GM18498 (cell line): Measurements from ENCODE around the gene CHID1.

Experiments used
- ATAC-seq: cut with Tn5 transposase; IDR thresholded peaks from one replicate; pipeline ENCODE4 v1.9.1; 2021; ENCODE audit warnings: mild to moderate bottlenecking, moderate library complexity; ENCODE audit not compliant: unreplicated experiment

Gene CHID1

DNA sequence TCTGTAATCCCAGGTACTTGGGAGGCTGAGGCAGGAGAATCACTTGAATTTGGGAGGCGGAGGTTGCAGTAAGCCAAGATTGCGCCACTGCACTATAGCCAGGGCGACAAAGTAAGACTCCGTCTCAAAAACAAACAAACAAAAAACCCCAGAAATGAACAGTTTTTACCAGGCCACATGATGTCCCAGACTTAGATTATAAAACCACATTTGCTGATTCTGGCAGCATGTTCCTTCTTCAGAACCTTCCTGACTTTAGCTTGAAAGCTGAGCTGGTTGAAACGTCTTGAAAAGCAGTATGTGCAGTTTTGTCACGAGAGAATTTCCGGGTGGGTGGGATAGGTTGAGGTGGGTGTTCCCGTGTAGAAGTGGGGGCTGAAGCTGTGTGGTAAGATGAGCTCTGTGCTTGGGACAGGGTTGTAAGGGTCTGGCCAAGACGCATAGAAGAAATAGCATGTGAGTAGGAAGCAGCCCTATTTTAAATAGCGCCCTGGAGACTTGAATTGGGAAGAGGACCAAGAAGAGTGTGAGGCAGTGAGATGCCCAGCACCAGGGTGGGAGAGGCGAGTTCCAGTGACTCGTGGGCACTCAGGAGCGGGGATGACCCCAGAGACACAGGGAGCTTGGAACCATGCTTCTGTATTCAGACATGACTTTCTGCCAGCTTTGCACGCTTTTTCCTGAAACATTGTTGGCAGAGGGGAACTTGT lies 22.7 kb upstream of the CHID1 start:
- no peak for ATAC-seq

- ATAC-seq, result no peak
Observed at GRCh38 chr11:932435-932834, 21.8 kb upstream of the CHID1 start.

DNA sequence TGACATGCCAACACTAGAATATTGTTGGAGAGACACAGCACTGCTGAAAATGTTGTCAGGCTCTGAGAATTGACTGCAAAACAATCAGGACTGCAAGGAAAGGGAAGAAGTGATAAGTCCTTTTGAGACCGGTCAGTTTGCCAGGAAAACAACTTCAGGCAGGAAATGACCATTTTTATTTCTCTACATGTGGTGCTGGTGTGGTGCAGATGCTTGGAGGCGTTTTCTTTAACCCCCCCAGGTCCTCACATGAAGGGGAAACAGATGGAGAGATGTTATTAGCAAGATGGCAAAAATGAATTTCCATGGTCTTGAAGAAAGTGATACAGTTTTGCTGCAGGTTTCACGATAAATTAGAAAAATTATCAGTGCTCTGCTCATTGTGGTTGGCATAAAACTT lies 20.8 kb upstream of the CHID1 start:
- ATAC-seq, result no peak

DNA sequence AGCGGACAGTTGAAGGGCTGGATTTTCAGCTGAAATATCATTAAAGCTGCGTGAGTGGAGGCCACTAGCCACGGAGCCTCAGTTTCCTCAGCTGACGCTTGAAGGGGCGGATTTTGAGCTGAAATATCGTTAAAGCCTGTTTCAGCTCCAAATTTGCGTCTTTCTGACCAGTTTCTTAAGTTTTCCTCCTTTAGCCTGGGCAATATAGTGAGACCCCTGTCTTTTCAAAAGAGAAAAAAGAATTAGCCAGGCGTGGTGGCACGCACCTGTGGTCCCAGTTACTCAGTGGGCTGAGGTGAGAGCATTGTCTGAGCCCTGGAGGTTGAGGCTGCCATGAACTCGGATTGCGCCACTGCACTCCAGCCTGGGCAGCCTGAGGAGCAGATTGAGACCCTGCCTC lies 18.8 kb upstream of the CHID1 start:
- no peak for ATAC-seq

DNA sequence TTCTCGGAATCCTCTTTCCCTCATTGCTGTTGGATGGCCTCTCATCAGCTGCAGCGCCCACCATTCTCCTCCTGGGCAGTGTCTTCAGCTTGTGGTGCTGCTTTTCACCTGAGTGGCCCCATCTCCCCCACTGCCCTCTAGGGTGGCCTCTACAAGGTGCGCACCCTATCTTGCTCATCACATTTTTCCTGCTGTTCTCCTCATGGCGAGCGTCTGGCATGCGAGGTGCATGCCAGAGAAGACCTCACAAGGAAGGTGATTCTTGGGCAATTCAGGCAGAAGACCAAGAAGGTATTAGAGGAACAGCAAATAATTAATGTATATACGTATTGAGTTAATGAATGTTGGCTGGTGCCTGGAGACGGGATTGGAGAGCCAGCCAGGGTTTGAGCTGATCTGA lies 18.2 kb upstream of the CHID1 start:
- ATAC-seq, result no peak

DNA sequence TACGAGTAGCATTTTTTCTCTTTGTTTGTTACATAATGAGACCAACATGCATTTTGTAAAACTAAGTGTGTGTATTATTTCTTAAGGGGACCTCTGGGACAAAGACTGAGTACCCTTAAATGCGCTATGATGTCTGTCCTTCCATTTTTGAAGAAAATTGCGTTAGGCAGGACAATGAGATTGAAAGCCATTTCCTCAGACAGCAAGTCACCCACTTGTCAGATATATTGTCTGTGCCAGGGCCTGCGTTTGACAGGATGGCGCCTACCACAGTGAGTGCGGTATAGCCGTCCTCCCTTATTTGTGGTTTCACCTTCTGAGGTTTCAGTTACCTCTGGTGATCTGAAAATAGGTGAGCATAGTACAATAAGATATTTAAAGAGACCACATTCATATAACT lies 17.3 kb upstream of the CHID1 start:
- ATAC-seq, result no peak

DNA sequence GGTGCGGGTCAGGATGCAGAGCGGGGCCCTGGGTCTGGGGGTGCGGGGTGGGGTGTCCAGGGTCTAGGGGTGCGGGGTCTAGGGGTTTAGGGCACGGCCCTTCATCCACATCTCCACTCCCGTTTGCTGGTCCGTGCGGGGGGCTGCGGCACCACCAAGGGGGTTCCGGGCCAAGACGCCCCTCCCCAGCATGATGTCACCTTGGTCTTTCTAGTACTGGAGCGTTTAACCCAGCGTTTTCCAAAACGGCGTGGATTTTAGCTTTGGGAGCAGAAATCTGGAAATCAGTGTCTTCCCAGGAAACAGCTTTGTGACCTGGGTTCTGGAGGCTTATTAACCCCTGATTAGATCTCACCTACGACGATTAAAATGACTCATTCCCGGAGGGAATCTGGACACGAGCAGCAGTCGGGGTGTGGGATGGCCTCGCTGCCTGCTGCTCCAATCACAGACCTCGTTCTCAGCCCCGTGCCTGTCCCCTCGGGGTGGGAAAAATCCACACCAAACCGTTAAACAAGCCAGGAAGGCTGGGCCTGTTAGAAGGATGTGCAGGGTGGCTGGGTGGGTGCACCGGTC lies 15.8 kb upstream of the CHID1 start:
- ATAC-seq, result no peak

- ATAC-seq, result peak; percentile 79
Observed at GRCh38 chr11:925496-926301, 15.1 kb upstream of the CHID1 start, which contains the start of gene AP2A2. AP2A2 (plus strand) TSS chr11:925870; CDS start chr11:926022, 152 bp downstream.

DNA sequence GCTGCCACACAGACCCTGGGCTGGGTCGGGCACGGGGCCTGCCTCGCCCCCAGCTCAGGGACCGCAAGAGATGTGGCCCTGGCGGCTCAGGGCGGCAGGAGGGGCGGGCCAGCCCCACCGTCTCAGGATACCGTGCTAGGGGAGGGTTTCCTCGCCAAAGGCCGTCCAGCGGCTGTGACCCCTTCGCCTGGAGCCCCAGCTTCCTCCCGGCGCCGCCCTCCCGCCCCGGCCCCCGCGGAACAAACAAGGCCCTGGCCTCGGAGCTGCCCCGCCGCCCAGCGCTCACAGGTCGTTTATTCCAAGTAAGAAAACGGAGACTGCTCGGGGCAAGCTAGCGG lies 14.5 kb upstream of the CHID1 start:
- ATAC-seq, result no peak

GRCh38 chr11:924406-925157 lies 14.0 kb upstream of the CHID1 start:
- ATAC-seq, result no peak

DNA sequence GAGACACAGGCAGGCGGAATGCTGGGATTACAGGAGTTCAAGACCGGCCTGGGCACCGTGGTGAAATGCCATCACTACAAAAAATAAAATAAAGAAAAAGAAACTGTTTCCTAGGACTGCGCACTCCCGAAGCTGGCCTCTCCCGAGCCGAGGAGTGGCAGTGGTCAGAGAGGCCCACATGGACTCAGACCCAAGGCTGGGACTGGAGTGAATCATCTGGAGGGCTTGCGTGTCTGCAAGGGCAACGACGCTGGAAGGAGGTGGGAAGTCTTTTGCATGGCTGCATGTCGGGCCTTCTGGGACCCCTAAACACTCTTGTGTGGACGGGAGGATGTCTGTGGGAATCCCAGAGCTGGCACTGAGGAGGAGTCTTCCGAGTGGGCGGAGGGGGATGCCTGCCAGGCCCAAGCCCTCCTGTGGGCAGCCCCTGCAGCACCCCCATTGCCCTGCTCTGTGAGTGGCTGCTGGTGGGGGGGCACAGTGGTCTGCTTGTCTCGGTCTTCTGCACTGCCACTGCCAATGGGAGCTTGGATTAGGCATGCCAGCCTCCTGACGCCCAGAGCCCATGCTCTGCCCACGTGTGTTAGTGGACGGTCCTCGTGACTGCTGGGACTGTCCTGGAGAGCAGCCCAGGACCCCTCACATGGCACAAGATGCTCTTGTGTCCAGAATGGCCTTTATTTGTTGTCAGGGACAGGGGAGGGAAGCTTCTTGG lies 13.2 kb upstream of the CHID1 start:
- ATAC-seq, result no peak

- ATAC-seq, result no peak
Observed at GRCh38 chr11:921921-922678, 11.5 kb upstream of the CHID1 start.

DNA sequence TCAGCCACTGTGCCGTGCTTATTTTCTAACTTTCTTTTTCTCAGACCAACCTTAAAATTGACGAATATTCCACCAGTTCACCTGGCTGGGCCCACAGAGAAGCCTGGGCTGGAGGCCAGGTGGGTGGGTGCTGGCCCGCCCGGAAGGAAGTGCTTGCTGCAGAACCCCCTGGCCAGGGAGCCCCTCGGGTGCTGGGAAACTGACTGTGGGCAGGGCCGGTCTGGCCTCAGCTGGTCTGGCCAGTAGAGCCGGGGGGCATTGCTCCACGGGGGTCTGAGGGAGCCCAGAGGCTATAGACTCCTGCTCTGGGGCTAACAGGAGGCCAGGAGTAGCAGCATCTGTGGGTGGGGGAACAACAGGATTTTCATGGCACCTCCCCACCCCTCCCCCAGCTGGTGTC lies 6.8 kb upstream of the CHID1 start:
- ATAC-seq, result no peak

GRCh38 chr11:914747-915501 lies 4.3 kb upstream of the CHID1 start:
- ATAC-seq, result no peak

DNA sequence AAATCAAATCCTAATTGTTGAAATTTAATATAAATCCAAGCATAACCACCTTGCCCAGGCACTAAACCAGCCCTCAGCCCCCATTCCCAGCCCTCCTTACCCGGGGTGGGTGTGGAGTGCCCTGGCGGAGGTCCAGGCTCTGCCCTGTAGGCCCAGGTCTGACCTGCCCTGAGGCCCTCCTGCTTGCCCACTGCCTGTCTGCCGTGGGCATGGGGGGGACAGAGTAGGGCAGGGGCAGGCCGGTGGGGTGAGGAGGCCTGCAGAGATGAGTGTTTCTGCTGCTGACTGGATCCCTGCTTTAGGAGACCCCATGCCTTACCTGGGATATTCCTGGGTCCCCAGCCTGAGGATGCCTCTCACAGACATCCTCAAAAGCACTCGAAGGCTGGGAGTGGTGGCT lies 3.6 kb upstream of the CHID1 start:
- ATAC-seq, result no peak

- ATAC-seq, result no peak
Observed at GRCh38 chr11:913043-913442, 2.4 kb upstream of the CHID1 start.

DNA sequence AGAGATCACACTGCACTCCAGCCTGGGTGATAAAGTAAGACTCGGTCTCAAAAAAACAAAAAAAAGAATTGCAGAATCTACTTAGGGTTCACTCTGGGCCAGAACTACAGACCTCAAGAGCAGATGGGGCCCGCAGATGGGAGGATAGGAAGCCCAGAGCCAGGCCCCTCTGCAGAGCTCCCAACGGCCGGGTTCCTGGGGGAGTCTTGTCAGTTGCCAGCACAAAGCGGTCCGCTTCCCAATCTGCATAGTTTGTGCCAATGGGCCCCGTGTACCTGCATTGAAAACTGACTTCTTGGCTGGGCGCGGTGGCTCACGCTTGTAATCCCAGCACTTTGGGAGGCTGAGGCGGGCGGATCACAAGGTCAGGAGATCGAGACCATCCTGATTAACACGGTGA lies 1.7 kb upstream of the CHID1 start:
- ATAC-seq, result no peak

DNA sequence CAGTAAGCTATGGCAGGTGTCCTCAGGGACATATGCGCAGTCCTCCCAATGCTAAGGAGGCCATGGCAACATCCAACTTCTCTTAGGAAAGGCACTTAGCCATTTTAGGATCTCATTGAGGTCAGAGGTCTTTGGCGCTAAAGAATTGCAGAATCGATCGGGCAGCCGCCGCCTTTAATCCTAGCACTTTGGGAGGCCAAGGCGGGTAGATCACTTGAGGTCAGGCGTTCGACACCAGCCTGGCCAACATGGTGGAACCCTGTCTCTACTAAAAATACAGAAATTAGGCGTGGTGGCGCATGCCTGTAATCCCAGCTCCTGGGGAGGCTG lies 1.2 kb upstream of the CHID1 start:
- ATAC-seq, result no peak

- peak; percentile 31 for ATAC-seq
Observed at GRCh38 chr11:911031-911889, 650 bp upstream of the CHID1 start.
